ENCODE measurements around the gene AIMP1. TPM values are rescaled to one million over a fixed set of nuclear protein-coding genes. Genes with fewer than 3 reads are reported as not detected.
"Not testable (repeated sequence)": the region's sequence is repeated elsewhere in the genome, so short reads cannot be mapped to it uniquely, and the experiment has no call there.

AIMP1 gene
- total and polyA plus RNA-seq, 8 donors: 12.1 to 26.4 (median 19.9) TPM

GRCh38 chr4:106317815-106318214, 1.5 kb downstream of the AIMP1 start:
- Histone ChIP-seq H3K4me1 (peaks cover 14 to 36% (median 23%) of the 10 kb centered on the region in 3 donors), H3K9me3 (no peaks in the 10 kb centered on the region), H3K4me3 (peak overlapping the region in 1 of 4 donors; percentile 77), H3K27ac (no peak overlapping the region), H3K27me3 (no peaks in the 10 kb centered on the region), H3K36me3 (no peaks in the 10 kb centered on the region)
- WGBS, 2 donors: 63 to 75% methylated on average over 1 of the region's 1 CpG
- FAIRE-seq (no peak), ATAC-seq (no peak), DNase-seq (no peak)
- no peak for TF ChIP-seq CTCF (IDR thresholded peaks at IDR 0.05)
- intact Hi-C loops (cut with DNase I): no loop called here

GRCh38 chr4:106318511-106318910, 2.2 kb downstream of the AIMP1 start:
- intact Hi-C loops (cut with DNase I): no loop called here
- Histone ChIP-seq H3K27ac (no peak overlapping the region), H3K4me3 (no peak overlapping the region), H3K36me3 (no peaks in the 10 kb centered on the region), H3K27me3 (no peaks in the 10 kb centered on the region), H3K9me3 (no peaks in the 10 kb centered on the region), H3K4me1 (peaks cover 14 to 36% (median 23%) of the 10 kb centered on the region in 3 donors)
- no peak for TF ChIP-seq CTCF (IDR thresholded peaks at IDR 0.05)
- ATAC-seq (no peak), DNase-seq (no peak), FAIRE-seq (no peak)

- H3K27me3 ChIP-seq: no peaks in the 10 kb centered on the region
- no peak for FAIRE-seq
- no peak for DNase-seq
- no peak for TF ChIP-seq CTCF (IDR thresholded peaks at IDR 0.05)
- WGBS, 2 donors: 95 to 97% methylated on average over 1 of the region's 1 CpG
- no peaks in the 10 kb centered on the region for H3K9me3 ChIP-seq
- no peaks in the 10 kb centered on the region for H3K36me3 ChIP-seq
- H3K4me3 ChIP-seq: no peak overlapping the region
- ATAC-seq: no peak
- intact Hi-C loops (cut with DNase I): no loop called here
- no peak overlapping the region for H3K27ac ChIP-seq
- H3K4me1 ChIP-seq: peaks cover 14 to 26% (median 23%) of the 10 kb centered on the region in 3 donors
These were observed 3.9 kb downstream of the AIMP1 start for GRCh38 chr4:106320235-106320634.

- 96% methylated on average over 34 of the region's 34 CpGs for WGBS, 2 donors
- peaks cover 14 to 25% (median 23%) of the 10 kb centered on the region in 3 donors for H3K4me1 ChIP-seq
- peak in 1 of 6 donors; percentile 63 for DNase-seq
- H3K27ac ChIP-seq; H3K27me3 ChIP-seq; H3K36me3 ChIP-seq; FAIRE-seq; ATAC-seq; H3K4me3 ChIP-seq; intact Hi-C loops (cut with DNase I); H3K9me3 ChIP-seq: not testable (repeated sequence)
These were observed 4.8 kb downstream of the AIMP1 start for GRCh38 chr4:106321168-106321567.

- H3K9me3 ChIP-seq; H3K27ac ChIP-seq; H3K27me3 ChIP-seq; H3K4me3 ChIP-seq; FAIRE-seq; intact Hi-C loops (cut with DNase I); DNase-seq; H3K36me3 ChIP-seq; ATAC-seq: not testable (repeated sequence)
- peaks cover 14 to 25% (median 23%) of the 10 kb centered on the region in 3 donors for H3K4me1 ChIP-seq
- 54 to 55% methylated on average over 6 of the region's 6 CpGs for WGBS, 2 donors
These were observed 5.5 kb downstream of the AIMP1 start for GRCh38 chr4:106321814-106322213.

- H3K9me3 ChIP-seq: no peaks in the 10 kb centered on the region
- no peak for ATAC-seq
- no peak for DNase-seq
- FAIRE-seq: peak; percentile 69
- H3K27me3 ChIP-seq: no peaks in the 10 kb centered on the region
- no peak for TF ChIP-seq CTCF (IDR thresholded peaks at IDR 0.05)
- intact Hi-C loops (cut with DNase I): no loop called here
- peaks cover 4 to 18% (median 9%) of the 10 kb centered on the region in 3 donors for H3K36me3 ChIP-seq
- no peak overlapping the region for H3K4me3 ChIP-seq
- H3K4me1 ChIP-seq: peaks cover 1 to 16% (median 16%) of the 10 kb centered on the region in 3 donors
- no peak overlapping the region for H3K27ac ChIP-seq
These were observed 6.8 kb downstream of the AIMP1 start for GRCh38 chr4:106323119-106323518.

Data from pancreas (tissue), 10 donors.